RWPE2 (cell line): ENCODE results near the gene ARL6.

Source experiments
- ATAC-seq: fragments of 200-7000 bp; cut with Tn5 transposase; 3 replicates; pipeline ENCODE4 v1.9.1; 2021; ENCODE audit warnings: low read depth
- DNase-seq: peaks from one replicate; pipeline ENCODE4 v3.0.0-alpha.2; 2020; ENCODE audit warnings: low spot score
- H3K27ac ChIP-seq: fragments of 450-650 bp; 2 replicates; pipeline ENCODE4 v1.5.1; 2017; ENCODE audit warnings: mild to moderate bottlenecking; ENCODE audit not compliant: poor library complexity, severe bottlenecking
- H3K27me3 ChIP-seq: fragments of 250-450 bp; sonication (Bioruptor Pico); 2 replicates; pipeline ENCODE4 v1.5.1; 2021; ENCODE audit warnings: mild to moderate bottlenecking, moderate library complexity; ENCODE audit not compliant: insufficient read depth, poor library complexity, severe bottlenecking
- H3K36me3 ChIP-seq: fragments of 250-450 bp; sonication (Bioruptor Pico); 2 replicates; pipeline ENCODE4 v1.5.1; 2020; ENCODE audit warnings: low read depth, mild to moderate bottlenecking, moderate library complexity
- H3K4me1 ChIP-seq: fragments of 250-450 bp; sonication (Bioruptor Pico); 2 replicates; pipeline ENCODE4 v1.5.1; 2021; ENCODE audit warnings: mild to moderate bottlenecking, moderate library complexity; ENCODE audit not compliant: insufficient read depth, poor library complexity, severe bottlenecking
- H3K4me3 ChIP-seq: fragments of 250-450 bp; sonication (Bioruptor Pico); 2 replicates; pipeline ENCODE4 v1.5.1; 2021; ENCODE audit warnings: mild to moderate bottlenecking, moderate library complexity; ENCODE audit not compliant: severe bottlenecking
- H3K9me3 ChIP-seq: fragments of 250-450 bp; sonication (Bioruptor Pico); 2 replicates; pipeline ENCODE4 v1.5.1; 2021; ENCODE audit warnings: mild to moderate bottlenecking, moderate library complexity; ENCODE audit not compliant: severe bottlenecking
- TF ChIP-seq, protein P1 (sequence below): fragments of 450-650 bp; IDR thresholded peaks from one replicate; pipeline ENCODE4 v1.5.1; 2017; ENCODE audit warnings: mild to moderate bottlenecking, moderate library complexity; ENCODE audit not compliant: poor library complexity, severe bottlenecking

The ARL6 gene

GRCh38 chr3:97823046-97824004 is 58.8 kb downstream of the ARL6 start:
- Histone ChIP-seq H3K4me3 (peak overlapping the region; percentile 68), H3K4me1 (peaks cover 2% of the 10 kb centered on the region), H3K27ac (no peak overlapping the region), H3K27me3 (no peaks in the 10 kb centered on the region), H3K9me3 (no peaks in the 10 kb centered on the region), H3K36me3 (no peaks in the 10 kb centered on the region)
- DNase-seq (no peak), ATAC-seq (no peak)
- TF ChIP-seq, protein P1, sequence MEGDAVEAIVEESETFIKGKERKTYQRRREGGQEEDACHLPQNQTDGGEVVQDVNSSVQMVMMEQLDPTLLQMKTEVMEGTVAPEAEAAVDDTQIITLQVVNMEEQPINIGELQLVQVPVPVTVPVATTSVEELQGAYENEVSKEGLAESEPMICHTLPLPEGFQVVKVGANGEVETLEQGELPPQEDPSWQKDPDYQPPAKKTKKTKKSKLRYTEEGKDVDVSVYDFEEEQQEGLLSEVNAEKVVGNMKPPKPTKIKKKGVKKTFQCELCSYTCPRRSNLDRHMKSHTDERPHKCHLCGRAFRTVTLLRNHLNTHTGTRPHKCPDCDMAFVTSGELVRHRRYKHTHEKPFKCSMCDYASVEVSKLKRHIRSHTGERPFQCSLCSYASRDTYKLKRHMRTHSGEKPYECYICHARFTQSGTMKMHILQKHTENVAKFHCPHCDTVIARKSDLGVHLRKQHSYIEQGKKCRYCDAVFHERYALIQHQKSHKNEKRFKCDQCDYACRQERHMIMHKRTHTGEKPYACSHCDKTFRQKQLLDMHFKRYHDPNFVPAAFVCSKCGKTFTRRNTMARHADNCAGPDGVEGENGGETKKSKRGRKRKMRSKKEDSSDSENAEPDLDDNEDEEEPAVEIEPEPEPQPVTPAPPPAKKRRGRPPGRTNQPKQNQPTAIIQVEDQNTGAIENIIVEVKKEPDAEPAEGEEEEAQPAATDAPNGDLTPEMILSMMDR, result no peak

DNA sequence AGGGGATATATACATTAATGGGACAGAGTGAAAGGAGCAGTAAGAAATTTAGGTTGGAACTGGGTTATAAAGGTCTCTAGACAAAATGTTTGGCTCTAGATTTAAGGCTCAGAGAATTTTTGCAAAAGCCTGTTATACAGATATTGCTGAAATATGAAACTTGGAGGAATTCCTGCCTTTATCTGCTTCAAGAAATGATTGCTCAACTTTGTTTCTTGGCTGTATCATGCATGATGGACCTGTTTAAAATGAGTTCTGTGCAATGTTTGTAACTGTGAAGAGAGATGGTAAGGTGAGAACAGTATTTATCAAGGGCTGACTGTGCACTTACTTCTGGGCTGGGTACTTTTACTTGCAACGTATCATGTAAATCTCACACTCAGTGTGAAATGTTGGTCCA is 60.5 kb downstream of the ARL6 start:
- ATAC-seq (no peak), DNase-seq (no peak)
- TF ChIP-seq, protein P1, result no peak
- Histone ChIP-seq H3K36me3 (no peaks in the 10 kb centered on the region), H3K4me1 (peaks cover 2% of the 10 kb centered on the region), H3K4me3 (no peak overlapping the region), H3K9me3 (no peaks in the 10 kb centered on the region), H3K27ac (no peak overlapping the region), H3K27me3 (no peaks in the 10 kb centered on the region)

DNA sequence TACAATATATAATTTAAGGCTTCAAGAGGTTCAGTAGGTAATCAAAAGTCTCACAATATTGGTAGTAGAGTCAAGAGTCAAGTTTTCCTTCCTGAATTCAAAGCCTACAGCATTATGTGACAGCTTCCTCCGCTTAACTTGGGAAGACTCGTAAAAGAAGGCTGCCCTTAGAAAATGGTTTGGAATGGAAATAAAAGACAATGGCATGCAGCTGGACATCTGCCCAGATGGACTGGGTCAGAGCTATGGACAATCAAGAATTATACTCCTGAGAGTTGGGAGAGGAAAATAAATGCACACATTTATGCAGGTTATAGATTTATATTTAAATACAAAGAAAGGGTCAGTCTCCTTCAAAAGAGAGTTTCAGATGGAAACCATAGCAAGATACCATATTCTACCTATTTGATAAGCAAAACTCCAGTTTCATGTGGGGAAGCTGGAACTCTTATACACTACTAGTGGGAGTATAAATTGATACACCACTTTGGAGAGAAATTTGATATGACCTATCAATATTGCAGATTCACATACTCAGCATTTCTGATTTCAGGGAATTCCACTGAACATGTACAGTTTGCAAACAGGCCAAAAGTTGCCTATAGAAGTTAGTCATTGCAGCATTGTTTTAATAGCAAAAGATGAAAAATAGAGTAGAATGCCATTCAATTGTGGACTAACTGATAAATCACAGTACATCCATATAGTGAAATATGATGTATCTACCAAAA is 63.3 kb downstream of the ARL6 start:
- H3K4me3 ChIP-seq, result no peak overlapping the region
- H3K36me3 ChIP-seq, result no peaks in the 10 kb centered on the region
- no peak for ATAC-seq
- no peaks in the 10 kb centered on the region for H3K9me3 ChIP-seq
- peaks cover 2% of the 10 kb centered on the region for H3K4me1 ChIP-seq
- no peak overlapping the region for H3K27ac ChIP-seq
- H3K27me3 ChIP-seq, result no peaks in the 10 kb centered on the region
- DNase-seq, result no peak
- TF ChIP-seq, protein P1, result no peak

DNA sequence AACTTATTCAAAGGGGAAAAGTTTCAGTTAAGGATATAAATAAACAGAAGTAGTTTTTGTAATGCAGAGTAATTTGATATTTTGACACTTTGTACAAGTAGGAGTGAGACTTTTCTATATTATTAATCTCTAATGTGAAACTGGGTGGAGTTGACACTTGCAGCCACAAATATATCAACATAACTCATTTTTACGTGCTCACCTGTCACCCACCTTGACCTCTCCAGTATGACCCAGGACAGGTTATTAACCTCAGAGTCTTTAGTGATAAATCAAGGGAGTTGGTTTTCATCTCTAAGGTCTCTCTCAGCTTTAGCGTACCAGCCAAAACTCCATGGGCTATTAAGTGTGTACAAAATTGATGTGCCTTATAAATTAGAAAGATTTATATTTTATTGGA is 64.6 kb downstream of the ARL6 start:
- no peaks in the 10 kb centered on the region for H3K27me3 ChIP-seq
- TF ChIP-seq, protein P1, result no peak
- ATAC-seq (no peak), DNase-seq (no peak)
- no peak overlapping the region for H3K4me3 ChIP-seq
- no peaks in the 10 kb centered on the region for H3K4me1 ChIP-seq
- no peaks in the 10 kb centered on the region for H3K36me3 ChIP-seq
- no peak overlapping the region for H3K27ac ChIP-seq
- H3K9me3 ChIP-seq, result no peaks in the 10 kb centered on the region
